Subcutaneous adipose tissue (tissue), 4 donors: Measurements from ENCODE around the gene CTIF. TPM values are rescaled to one million over a fixed set of nuclear protein-coding genes. Genes with fewer than 3 reads are reported as not detected.

Experiments used
- CTCF ChIP-seq: fragments of 450-650 bp; IDR thresholded peaks from one replicate; pipeline ENCODE4 v1.5.1; 2016; ENCODE audit warnings: low read depth, mild to moderate bottlenecking, control low read depth, antibody characterized with exemption, moderate library complexity
- total RNA-seq, 4 donors: library from RNA; depleted of rRNA; stranded (reverse); fragments of >200 nt; gene quantifications; one replicate each; pipeline ENCODE4 v1.1.0, GENCODE V29; 2016

The CTIF gene
- total RNA-seq, 4 donors from 2014 or later = 41.0 to 195 (median 78.3) TPM

- no peak for TF ChIP-seq CTCF
Measured at GRCh38 chr18:48781163-48781987, 242.5 kb downstream of the CTIF start.

- no peak for TF ChIP-seq CTCF
Measured at GRCh38 chr18:48781988-48782363, 243.1 kb downstream of the CTIF start.

GRCh38 chr18:48782381-48782861 is 243.6 kb downstream of the CTIF start:
- TF ChIP-seq CTCF = no peak

GRCh38 chr18:48783616-48784520 is 245.0 kb downstream of the CTIF start:
- TF ChIP-seq CTCF = no peak

- no peak for TF ChIP-seq CTCF
Measured at GRCh38 chr18:48784656-48785055, 245.8 kb downstream of the CTIF start.

GRCh38 chr18:48785091-48785614 is 246.3 kb downstream of the CTIF start:
- no peak for TF ChIP-seq CTCF
